ENCODE results near the gene GMFB. TPM values are rescaled to one million over a fixed set of nuclear protein-coding genes. Genes with fewer than 3 reads are reported as not detected.

Gene GMFB
- total and polyA plus RNA-seq, 2 experiments from 2014 or later, result 56.5 to 88.3 TPM

DNA sequence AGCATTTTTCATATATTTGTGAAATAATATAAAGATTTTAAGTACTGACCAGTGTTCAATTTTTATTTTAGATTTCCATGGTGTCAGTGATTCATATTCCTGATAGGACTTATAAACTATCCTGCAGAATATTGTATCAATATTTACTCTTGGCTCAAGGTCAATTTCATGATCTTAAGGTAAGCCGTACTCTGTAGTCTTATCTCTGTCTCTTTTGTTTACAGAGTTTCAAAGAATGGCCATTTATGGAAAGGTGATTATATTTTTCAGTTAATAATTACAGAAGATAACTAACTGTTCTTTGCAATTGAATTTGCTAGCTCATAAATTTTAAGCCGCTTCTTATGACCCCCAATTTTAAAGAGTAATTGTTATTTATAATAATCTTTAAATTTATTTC lies 48.9 kb upstream of the GMFB start:
- Mint-ChIP-seq H3K27me3 (ENCODE audit: insufficient read depth, low read depth, poor library complexity) (no peaks in the 10 kb centered on the region), H3K4me3 (no peak overlapping the region), H3K4me1 (peaks cover 17% of the 10 kb centered on the region), H3K27ac (no peak overlapping the region), H3K9me3 (no peaks in the 10 kb centered on the region), H3K36me3 (ENCODE audit: low read depth) (peaks cover 5% of the 10 kb centered on the region; the same call in 2 of the 3 replicates)
- Histone ChIP-seq H3K9me2 (ENCODE audit: insufficient read depth) (no peaks in the 10 kb centered on the region), H3K4me2 (no peak overlapping the region), H3F3A (replicated peaks; ENCODE audit: low read depth) (no peaks in the 10 kb centered on the region), H2AFZ (no peak overlapping the region), H3K4me1 (ENCODE audit: insufficient read depth) (peaks cover 18% of the 10 kb centered on the region), H3K4me3 (no peak overlapping the region), H3K27ac (ENCODE audit: low read depth) (no peak overlapping the region), H3K27me3 (ENCODE audit: insufficient read depth) (no peaks in the 10 kb centered on the region), H3K36me3 (ENCODE audit: insufficient read depth) (peaks cover 8% of the 10 kb centered on the region; the same call in 1 of the 2 replicates), H4K20me1 (replicated peaks; ENCODE audit: insufficient read depth) (no peaks in the 10 kb centered on the region), H3K79me2 (replicated peaks; ENCODE audit: insufficient read depth) (no peaks in the 10 kb centered on the region)
- ATAC-seq, result no peak
- DNase-seq (ENCODE audit: low spot score), result no peak
- TF ChIP-seq POLR2AphosphoS5 (IDR thresholded peaks at IDR 0.05; ENCODE audit: low read depth), result no peak
- TF ChIP-seq STAT1 (IDR thresholded peaks at IDR 0.05; ENCODE audit: unreplicated experiment), result no peak
- TF ChIP-seq, protein P1, sequence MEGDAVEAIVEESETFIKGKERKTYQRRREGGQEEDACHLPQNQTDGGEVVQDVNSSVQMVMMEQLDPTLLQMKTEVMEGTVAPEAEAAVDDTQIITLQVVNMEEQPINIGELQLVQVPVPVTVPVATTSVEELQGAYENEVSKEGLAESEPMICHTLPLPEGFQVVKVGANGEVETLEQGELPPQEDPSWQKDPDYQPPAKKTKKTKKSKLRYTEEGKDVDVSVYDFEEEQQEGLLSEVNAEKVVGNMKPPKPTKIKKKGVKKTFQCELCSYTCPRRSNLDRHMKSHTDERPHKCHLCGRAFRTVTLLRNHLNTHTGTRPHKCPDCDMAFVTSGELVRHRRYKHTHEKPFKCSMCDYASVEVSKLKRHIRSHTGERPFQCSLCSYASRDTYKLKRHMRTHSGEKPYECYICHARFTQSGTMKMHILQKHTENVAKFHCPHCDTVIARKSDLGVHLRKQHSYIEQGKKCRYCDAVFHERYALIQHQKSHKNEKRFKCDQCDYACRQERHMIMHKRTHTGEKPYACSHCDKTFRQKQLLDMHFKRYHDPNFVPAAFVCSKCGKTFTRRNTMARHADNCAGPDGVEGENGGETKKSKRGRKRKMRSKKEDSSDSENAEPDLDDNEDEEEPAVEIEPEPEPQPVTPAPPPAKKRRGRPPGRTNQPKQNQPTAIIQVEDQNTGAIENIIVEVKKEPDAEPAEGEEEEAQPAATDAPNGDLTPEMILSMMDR (conservative IDR thresholded peaks at IDR 0.05; ENCODE audit: low read depth in 2 of 2), result no peak
- no peak for TF ChIP-seq JUNB (IDR thresholded peaks at IDR 0.05; ENCODE audit: unreplicated experiment)
- TF ChIP-seq, protein P2, sequence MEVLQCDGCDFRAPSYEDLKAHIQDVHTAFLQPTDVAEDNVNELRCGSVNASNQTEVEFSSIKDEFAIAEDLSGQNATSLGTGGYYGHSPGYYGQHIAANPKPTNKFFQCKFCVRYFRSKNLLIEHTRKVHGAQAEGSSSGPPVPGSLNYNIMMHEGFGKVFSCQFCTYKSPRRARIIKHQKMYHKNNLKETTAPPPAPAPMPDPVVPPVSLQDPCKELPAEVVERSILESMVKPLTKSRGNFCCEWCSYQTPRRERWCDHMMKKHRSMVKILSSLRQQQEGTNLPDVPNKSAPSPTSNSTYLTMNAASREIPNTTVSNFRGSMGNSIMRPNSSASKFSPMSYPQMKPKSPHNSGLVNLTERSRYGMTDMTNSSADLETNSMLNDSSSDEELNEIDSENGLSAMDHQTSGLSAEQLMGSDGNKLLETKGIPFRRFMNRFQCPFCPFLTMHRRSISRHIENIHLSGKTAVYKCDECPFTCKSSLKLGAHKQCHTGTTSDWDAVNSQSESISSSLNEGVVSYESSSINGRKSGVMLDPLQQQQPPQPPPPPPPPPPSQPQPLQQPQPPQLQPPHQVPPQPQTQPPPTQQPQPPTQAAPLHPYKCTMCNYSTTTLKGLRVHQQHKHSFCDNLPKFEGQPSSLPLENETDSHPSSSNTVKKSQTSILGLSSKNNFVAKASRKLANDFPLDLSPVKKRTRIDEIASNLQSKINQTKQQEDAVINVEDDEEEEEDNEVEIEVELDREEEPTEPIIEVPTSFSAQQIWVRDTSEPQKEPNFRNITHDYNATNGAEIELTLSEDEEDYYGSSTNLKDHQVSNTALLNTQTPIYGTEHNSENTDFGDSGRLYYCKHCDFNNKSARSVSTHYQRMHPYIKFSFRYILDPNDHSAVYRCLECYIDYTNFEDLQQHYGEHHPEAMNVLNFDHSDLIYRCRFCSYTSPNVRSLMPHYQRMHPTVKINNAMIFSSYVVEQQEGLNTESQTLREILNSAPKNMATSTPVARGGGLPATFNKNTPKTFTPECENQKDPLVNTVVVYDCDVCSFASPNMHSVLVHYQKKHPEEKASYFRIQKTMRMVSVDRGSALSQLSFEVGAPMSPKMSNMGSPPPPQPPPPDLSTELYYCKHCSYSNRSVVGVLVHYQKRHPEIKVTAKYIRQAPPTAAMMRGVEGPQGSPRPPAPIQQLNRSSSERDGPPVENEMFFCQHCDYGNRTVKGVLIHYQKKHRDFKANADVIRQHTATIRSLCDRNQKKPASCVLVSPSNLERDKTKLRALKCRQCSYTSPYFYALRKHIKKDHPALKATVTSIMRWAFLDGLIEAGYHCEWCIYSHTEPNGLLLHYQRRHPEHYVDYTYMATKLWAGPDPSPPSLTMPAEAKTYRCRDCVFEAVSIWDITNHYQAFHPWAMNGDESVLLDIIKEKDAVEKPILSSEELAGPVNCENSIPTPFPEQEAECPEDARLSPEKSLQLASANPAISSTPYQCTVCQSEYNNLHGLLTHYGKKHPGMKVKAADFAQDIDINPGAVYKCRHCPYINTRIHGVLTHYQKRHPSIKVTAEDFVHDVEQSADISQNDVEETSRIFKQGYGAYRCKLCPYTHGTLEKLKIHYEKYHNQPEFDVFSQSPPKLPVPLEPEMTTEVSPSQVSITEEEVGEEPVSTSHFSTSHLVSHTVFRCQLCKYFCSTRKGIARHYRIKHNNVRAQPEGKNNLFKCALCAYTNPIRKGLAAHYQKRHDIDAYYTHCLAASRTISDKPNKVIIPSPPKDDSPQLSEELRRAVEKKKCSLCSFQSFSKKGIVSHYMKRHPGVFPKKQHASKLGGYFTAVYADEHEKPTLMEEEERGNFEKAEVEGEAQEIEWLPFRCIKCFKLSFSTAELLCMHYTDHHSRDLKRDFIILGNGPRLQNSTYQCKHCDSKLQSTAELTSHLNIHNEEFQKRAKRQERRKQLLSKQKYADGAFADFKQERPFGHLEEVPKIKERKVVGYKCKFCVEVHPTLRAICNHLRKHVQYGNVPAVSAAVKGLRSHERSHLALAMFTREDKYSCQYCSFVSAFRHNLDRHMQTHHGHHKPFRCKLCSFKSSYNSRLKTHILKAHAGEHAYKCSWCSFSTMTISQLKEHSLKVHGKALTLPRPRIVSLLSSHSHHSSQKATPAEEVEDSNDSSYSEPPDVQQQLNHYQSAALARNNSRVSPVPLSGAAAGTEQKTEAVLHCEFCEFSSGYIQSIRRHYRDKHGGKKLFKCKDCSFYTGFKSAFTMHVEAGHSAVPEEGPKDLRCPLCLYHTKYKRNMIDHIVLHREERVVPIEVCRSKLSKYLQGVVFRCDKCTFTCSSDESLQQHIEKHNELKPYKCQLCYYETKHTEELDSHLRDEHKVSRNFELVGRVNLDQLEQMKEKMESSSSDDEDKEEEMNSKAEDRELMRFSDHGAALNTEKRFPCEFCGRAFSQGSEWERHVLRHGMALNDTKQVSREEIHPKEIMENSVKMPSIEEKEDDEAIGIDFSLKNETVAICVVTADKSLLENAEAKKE (CRISPR knock-in tag; IDR thresholded peaks at IDR 0.05), result no peak
- no peak for TF ChIP-seq NANOG (IDR thresholded peaks at IDR 0.05; ENCODE audit: borderline replicate concordance)
- TF ChIP-seq ZNF114 (CRISPR knock-in tag; IDR thresholded peaks at IDR 0.05), result no peak
- TF ChIP-seq ZNF331 (CRISPR knock-in tag; IDR thresholded peaks at IDR 0.05; ENCODE audit: low read depth), result no peak
- TF ChIP-seq CREB1 (CRISPR knock-in tag; IDR thresholded peaks at IDR 0.05; ENCODE audit: low read depth), result no peak
- TF ChIP-seq EZH2 (IDR thresholded peaks at IDR 0.05; ENCODE audit: low read depth, unreplicated experiment), result no peak
- TF ChIP-seq, protein P3, sequence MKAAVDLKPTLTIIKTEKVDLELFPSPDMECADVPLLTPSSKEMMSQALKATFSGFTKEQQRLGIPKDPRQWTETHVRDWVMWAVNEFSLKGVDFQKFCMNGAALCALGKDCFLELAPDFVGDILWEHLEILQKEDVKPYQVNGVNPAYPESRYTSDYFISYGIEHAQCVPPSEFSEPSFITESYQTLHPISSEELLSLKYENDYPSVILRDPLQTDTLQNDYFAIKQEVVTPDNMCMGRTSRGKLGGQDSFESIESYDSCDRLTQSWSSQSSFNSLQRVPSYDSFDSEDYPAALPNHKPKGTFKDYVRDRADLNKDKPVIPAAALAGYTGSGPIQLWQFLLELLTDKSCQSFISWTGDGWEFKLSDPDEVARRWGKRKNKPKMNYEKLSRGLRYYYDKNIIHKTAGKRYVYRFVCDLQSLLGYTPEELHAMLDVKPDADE (IDR thresholded peaks at IDR 0.05), result no peak
- TF ChIP-seq, protein P4, sequence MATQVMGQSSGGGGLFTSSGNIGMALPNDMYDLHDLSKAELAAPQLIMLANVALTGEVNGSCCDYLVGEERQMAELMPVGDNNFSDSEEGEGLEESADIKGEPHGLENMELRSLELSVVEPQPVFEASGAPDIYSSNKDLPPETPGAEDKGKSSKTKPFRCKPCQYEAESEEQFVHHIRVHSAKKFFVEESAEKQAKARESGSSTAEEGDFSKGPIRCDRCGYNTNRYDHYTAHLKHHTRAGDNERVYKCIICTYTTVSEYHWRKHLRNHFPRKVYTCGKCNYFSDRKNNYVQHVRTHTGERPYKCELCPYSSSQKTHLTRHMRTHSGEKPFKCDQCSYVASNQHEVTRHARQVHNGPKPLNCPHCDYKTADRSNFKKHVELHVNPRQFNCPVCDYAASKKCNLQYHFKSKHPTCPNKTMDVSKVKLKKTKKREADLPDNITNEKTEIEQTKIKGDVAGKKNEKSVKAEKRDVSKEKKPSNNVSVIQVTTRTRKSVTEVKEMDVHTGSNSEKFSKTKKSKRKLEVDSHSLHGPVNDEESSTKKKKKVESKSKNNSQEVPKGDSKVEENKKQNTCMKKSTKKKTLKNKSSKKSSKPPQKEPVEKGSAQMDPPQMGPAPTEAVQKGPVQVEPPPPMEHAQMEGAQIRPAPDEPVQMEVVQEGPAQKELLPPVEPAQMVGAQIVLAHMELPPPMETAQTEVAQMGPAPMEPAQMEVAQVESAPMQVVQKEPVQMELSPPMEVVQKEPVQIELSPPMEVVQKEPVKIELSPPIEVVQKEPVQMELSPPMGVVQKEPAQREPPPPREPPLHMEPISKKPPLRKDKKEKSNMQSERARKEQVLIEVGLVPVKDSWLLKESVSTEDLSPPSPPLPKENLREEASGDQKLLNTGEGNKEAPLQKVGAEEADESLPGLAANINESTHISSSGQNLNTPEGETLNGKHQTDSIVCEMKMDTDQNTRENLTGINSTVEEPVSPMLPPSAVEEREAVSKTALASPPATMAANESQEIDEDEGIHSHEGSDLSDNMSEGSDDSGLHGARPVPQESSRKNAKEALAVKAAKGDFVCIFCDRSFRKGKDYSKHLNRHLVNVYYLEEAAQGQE (IDR thresholded peaks at IDR 0.05; ENCODE audit: unreplicated experiment), result no peak
- no peak for TF ChIP-seq EZH2phosphoT487 (IDR thresholded peaks at IDR 0.05; ENCODE audit: unreplicated experiment)

All from GM23338 (cell line).